ENCODE measurements around the gene MYO7B. TPM values are rescaled to one million over a fixed set of nuclear protein-coding genes. Genes with fewer than 3 reads are reported as not detected.

The MYO7B gene
- total RNA-seq, 1 donor = 0.18 TPM

DNA sequence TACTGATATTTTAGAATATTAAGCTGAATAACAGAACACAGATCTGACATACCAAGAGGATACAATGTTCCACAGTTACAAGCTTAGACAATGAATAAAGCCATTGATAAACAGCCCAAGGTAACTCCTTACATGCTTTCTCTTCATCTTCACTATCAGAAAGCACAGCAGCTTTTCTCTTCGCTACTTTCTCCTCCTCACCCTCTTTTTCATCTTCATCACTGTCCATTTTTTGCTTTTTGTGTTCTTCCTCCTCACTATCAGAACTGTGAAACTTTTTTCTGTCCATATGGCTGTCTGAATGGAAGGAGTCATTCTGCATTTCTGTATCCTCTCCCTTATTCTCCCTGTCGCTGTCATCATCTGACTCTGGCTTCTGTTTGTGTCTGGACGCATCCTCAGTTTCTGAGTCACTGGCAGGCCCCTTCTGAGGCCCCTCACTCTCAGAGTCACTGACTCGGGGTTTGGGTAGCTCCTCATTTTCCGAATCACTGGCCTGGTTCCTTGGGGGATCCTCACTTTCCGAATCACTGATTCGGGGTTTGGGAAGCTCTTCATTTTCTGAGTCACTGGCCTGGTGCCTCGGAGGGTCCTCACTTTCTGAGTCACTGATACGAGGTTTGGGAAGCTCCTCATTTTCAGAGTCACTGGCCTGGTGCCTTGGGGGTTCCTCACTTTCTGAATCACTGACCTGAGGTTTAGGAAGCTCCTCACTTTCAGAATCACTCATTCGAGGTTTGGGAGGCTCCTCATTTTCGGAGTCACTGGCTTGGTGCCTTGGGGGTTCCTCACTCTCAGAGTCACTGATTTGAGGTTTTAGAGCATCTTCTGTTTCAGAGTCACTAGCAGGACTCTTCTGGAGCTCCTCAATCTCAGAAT is 30.7 kb upstream of the MYO7B start:
- no peak for DNase-seq (ENCODE audit: low read depth)
- TF ChIP-seq, protein P1, sequence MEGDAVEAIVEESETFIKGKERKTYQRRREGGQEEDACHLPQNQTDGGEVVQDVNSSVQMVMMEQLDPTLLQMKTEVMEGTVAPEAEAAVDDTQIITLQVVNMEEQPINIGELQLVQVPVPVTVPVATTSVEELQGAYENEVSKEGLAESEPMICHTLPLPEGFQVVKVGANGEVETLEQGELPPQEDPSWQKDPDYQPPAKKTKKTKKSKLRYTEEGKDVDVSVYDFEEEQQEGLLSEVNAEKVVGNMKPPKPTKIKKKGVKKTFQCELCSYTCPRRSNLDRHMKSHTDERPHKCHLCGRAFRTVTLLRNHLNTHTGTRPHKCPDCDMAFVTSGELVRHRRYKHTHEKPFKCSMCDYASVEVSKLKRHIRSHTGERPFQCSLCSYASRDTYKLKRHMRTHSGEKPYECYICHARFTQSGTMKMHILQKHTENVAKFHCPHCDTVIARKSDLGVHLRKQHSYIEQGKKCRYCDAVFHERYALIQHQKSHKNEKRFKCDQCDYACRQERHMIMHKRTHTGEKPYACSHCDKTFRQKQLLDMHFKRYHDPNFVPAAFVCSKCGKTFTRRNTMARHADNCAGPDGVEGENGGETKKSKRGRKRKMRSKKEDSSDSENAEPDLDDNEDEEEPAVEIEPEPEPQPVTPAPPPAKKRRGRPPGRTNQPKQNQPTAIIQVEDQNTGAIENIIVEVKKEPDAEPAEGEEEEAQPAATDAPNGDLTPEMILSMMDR (IDR thresholded peaks at IDR 0.05; ENCODE audit: insufficient read depth, low read length) = no peak
- H3K4me3 ChIP-seq (ENCODE audit: low read depth, low read length) = no peak overlapping the region

DNA sequence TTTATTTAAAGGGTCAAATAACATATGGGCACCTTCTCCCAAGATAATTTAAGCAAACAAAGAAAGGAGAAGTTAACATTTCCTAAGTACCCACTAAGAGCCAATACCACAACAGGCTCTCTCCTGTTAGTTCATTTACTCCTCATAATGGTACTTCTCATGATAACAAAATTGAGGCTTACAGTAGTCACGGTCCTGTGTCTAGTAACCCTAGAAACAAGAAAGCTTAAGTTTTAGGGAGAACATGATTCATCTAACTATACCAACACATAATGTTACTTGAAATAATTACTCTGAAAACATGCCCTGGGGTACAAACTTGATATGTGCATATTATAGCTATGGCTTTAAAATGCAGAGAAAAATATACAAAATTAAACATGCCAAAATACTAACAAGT is 29.0 kb upstream of the MYO7B start:
- H3K4me3 ChIP-seq (ENCODE audit: low read depth, low read length) = no peak overlapping the region
- TF ChIP-seq, protein P1 (IDR thresholded peaks at IDR 0.05; ENCODE audit: insufficient read depth, low read length) = no peak
- no peak for DNase-seq (ENCODE audit: low read depth)

DNA sequence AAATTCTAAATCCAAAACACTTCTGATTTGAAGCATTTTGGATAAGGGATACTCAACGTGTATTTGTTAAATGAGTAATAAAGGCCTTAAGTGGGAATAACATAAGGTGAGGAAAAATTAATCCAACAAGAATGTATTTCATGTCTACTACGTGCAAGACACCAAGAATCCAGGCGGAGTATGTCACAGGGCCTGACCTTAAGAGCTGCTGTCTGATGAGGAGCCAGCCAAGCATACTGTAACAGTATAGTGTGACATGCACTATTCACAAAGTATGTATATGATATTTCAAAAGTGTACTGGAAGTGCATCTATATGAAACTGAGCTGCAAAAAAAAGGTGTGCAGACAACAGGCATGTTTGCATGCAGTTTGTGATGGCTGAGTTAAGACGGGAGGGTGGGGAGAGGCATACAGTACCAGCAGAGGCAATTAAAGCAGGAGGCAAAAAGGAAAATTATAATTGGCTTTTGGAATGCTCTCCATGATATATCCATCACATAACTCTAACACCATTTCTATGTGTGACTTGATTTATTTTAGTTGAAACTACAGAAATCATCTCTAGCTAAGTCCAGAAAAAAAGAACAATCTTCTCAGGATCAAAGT is 27.4 kb upstream of the MYO7B start:
- H3K4me3 ChIP-seq (ENCODE audit: low read depth, low read length) = no peak overlapping the region
- TF ChIP-seq, protein P1 (IDR thresholded peaks at IDR 0.05; ENCODE audit: insufficient read depth, low read length) = no peak
- DNase-seq (ENCODE audit: low read depth) = peak; percentile 20

DNA sequence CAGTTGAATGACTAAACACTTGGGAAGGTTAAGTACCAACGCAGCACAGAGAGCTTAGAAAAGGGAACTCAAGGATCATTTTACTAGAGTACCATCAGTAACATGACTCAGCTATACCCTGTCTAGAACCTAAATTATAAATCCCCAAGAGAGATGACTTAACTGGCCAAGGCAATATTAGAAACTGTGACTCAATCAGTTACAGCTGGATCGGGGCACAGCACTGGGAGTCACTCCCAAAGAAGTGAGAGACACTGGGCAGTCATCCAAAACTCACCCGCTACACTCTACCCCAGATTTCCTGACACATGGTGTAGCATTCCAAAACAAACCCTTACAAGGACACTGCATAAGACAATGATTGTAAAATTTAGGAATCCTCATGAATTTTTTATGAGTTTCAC is 26.9 kb upstream of the MYO7B start:
- no peak overlapping the region for H3K4me3 ChIP-seq (ENCODE audit: low read depth, low read length)
- TF ChIP-seq, protein P1 (IDR thresholded peaks at IDR 0.05; ENCODE audit: insufficient read depth, low read length) = no peak
- peak; percentile 99 for DNase-seq (ENCODE audit: low read depth)

DNA sequence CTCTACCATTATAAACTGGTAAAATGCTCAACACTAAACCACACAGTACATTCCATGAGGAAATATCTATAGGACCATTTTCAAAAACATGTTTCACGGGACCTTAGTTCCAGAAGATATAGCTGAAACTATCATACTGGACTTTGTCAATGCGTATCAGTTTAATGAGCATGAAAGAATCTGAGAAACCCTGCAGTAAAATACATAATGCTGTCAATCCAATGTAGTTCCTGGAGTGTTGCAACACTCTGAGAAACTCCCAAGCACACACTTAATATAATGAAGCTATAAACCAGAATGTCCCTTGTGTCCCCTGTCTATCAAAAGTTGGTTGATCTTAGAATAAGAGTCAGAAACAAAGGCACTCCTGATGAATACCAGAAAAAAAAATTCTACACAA is 25.4 kb upstream of the MYO7B start:
- no peak for DNase-seq (ENCODE audit: low read depth)
- TF ChIP-seq, protein P1 (IDR thresholded peaks at IDR 0.05; ENCODE audit: insufficient read depth, low read length) = no peak
- no peak overlapping the region for H3K4me3 ChIP-seq (ENCODE audit: low read depth, low read length)

DNA sequence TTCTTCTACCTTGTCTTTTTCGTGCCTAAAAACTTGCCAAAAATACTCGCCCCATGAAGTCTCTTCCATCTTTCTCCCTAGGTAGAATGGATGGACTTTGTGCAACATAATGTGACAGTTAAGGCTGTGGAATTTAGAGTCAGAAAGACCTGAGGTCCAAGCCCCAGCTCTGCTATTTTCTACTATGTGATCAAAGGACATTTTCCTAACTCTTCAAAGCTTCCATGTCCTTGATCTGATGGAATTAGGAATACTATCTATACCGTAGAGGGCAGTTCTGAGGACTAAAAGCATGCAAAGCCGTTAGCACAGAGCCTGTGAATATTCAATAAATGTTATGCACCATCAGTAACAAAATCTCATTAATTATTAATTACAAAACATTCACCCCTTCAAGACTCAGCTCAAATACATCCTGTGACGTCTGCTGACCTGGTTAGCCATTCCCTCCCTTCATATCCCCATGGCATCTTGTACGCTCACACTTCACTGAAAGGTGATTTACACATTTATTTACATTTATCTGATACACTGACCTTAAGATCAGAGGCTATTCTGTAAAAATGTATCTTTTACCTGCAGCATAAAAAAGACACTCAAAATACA is 24.3 kb upstream of the MYO7B start:
- TF ChIP-seq, protein P1 (IDR thresholded peaks at IDR 0.05; ENCODE audit: insufficient read depth, low read length) = no peak
- DNase-seq (ENCODE audit: low read depth) = no peak
- no peak overlapping the region for H3K4me3 ChIP-seq (ENCODE audit: low read depth, low read length)
